Muscle of leg (tissue), 11 donors: Measurements from ENCODE around the gene CHM. TPM values are rescaled to one million over a fixed set of nuclear protein-coding genes. Genes with fewer than 3 reads are reported as not detected.

Source experiments
- DNase-seq: peaks from one replicate; pipeline ENCODE4 v3.0.0; 2013
- H3K27ac ChIP-seq: one replicate; pipeline ENCODE4 v1.5.1; 2013; ENCODE audit warnings: mild to moderate bottlenecking, low read length, control low read depth
- H3K27me3 ChIP-seq: one replicate; pipeline ENCODE4 v1.6.1; 2013; ENCODE audit warnings: low read length; ENCODE audit not compliant: control insufficient read depth, insufficient read depth
- H3K36me3 ChIP-seq: one replicate; pipeline ENCODE4 v1.6.1; 2013; ENCODE audit warnings: low read length; ENCODE audit not compliant: control insufficient read depth, insufficient read depth
- H3K4me1 ChIP-seq: one replicate; pipeline ENCODE4 v1.6.1; 2013; ENCODE audit warnings: low read length; ENCODE audit not compliant: control insufficient read depth, insufficient read depth
- H3K4me3 ChIP-seq: one replicate; pipeline ENCODE4 v1.5.1; 2013; ENCODE audit warnings: low read length, control low read depth
- H3K9me3 ChIP-seq: replicated peaks from 2 replicates; pipeline ENCODE4 v1.6.1; 2013; ENCODE audit warnings: low read depth, low read length; ENCODE audit not compliant: control insufficient read depth
- WGBS: methylation state at CpG from one replicate; pipeline ENCODE4 v1.1.5; 2013; ENCODE audit warnings: missing lambda C conversion rate; ENCODE audit not compliant: insufficient coverage; 5-methylcytosine and 5-hydroxymethylcytosine counted together
- polyA plus RNA-seq, 8 donors: library from polyadenylated mRNA; unstranded; fragments of 120-200 nt; gene quantifications; one replicate each; pipeline versions ENCODE4 v1.2.1 to v1.2.3, GENCODE V29; 2013; ENCODE audit warnings: inconsistent platforms in 1 of 8, low replicate concordance in 1 of 8; ENCODE audit not compliant: insufficient read length in 8 of 8, insufficient read depth in 1 of 8
- total RNA-seq: library from RNA; stranded (reverse); fragments of 120-200 nt; gene quantifications from one replicate; pipeline ENCODE4 v1.2.4, GENCODE V29; 2013

CHM gene
- total and polyA plus RNA-seq, 9 donors = 11.2 to 15.7 (median 13.1) TPM

- no peaks in the 10 kb centered on the region for H3K4me1 ChIP-seq
- WGBS = 95% methylated on average over 4 of the region's 12 CpGs
Observed at GRCh38 chrX:86002076-86002896, 45.1 kb downstream of the CHM start.

GRCh38 chrX:85998954-85999353 lies 48.4 kb downstream of the CHM start:
- no peak for DNase-seq
- Histone ChIP-seq H3K4me3 (no peak overlapping the region), H3K9me3 (no peaks in the 10 kb centered on the region), H3K27ac (no peak overlapping the region), H3K27me3 (no peaks in the 10 kb centered on the region), H3K4me1 (no peaks in the 10 kb centered on the region), H3K36me3 (no peaks in the 10 kb centered on the region)

More at GRCh38 chrX:86002076-86002896, 45.1 kb downstream of the CHM start:
- H3K36me3 ChIP-seq = no peaks in the 10 kb centered on the region
- DNase-seq = no peak
- H3K9me3 ChIP-seq = no peaks in the 10 kb centered on the region
- H3K27ac ChIP-seq = no peak overlapping the region
- H3K27me3 ChIP-seq = no peaks in the 10 kb centered on the region
- H3K4me3 ChIP-seq = no peak overlapping the region

- Histone ChIP-seq H3K4me1 (no peaks in the 10 kb centered on the region), H3K4me3 (no peak overlapping the region), H3K27ac (no peak overlapping the region), H3K36me3 (no peaks in the 10 kb centered on the region), H3K27me3 (no peaks in the 10 kb centered on the region), H3K9me3 (no peaks in the 10 kb centered on the region)
- DNase-seq = no peak
Observed at GRCh38 chrX:85996555-85996954, 50.8 kb downstream of the CHM start.

- no peak for DNase-seq
- WGBS = no CpG with 5 or more reads among the region's 1 CpG
- Histone ChIP-seq H3K27me3 (no peaks in the 10 kb centered on the region), H3K36me3 (no peaks in the 10 kb centered on the region), H3K27ac (no peak overlapping the region), H3K4me1 (no peaks in the 10 kb centered on the region), H3K4me3 (no peak overlapping the region), H3K9me3 (no peaks in the 10 kb centered on the region)
Observed at GRCh38 chrX:85995641-85996040, 51.7 kb downstream of the CHM start.

- Histone ChIP-seq H3K36me3 (no peaks in the 10 kb centered on the region), H3K4me1 (no peaks in the 10 kb centered on the region), H3K9me3 (no peaks in the 10 kb centered on the region), H3K27me3 (no peaks in the 10 kb centered on the region), H3K4me3 (no peak overlapping the region), H3K27ac (no peak overlapping the region)
- WGBS = no CpG with 5 or more reads among the region's 1 CpG
- DNase-seq = no peak
Observed at GRCh38 chrX:85994797-85995196, 52.6 kb downstream of the CHM start.

GRCh38 chrX:85994228-85994627 lies 53.1 kb downstream of the CHM start:
- no peaks in the 10 kb centered on the region for H3K36me3 ChIP-seq
- H3K4me1 ChIP-seq = no peaks in the 10 kb centered on the region
- WGBS = 60% methylated on average over 1 of the region's 2 CpGs
- H3K27ac ChIP-seq = no peak overlapping the region
- DNase-seq = no peak
- no peaks in the 10 kb centered on the region for H3K27me3 ChIP-seq
- H3K9me3 ChIP-seq = no peaks in the 10 kb centered on the region
- no peak overlapping the region for H3K4me3 ChIP-seq

- H3K27ac ChIP-seq = no peak overlapping the region
- 67% methylated on average over 1 of the region's 2 CpGs for WGBS
- H3K4me1 ChIP-seq = no peaks in the 10 kb centered on the region
- no peak overlapping the region for H3K4me3 ChIP-seq
- H3K27me3 ChIP-seq = no peaks in the 10 kb centered on the region
- no peaks in the 10 kb centered on the region for H3K9me3 ChIP-seq
- no peaks in the 10 kb centered on the region for H3K36me3 ChIP-seq
- no peak for DNase-seq
Observed at GRCh38 chrX:85993539-85994197, 53.7 kb downstream of the CHM start.

- no peak for DNase-seq
- Histone ChIP-seq H3K4me1 (no peaks in the 10 kb centered on the region), H3K27ac (no peak overlapping the region), H3K36me3 (no peaks in the 10 kb centered on the region), H3K9me3 (no peaks in the 10 kb centered on the region), H3K27me3 (no peaks in the 10 kb centered on the region), H3K4me3 (no peak overlapping the region)
- WGBS = no CpG with 5 or more reads among the region's 3 CpGs
Observed at GRCh38 chrX:85992811-85993229, 54.5 kb downstream of the CHM start.

- 70% methylated on average over 2 of the region's 3 CpGs for WGBS
- H3K27me3 ChIP-seq = peaks cover 4% of the 10 kb centered on the region
- no peak overlapping the region for H3K4me3 ChIP-seq
- H3K9me3 ChIP-seq = no peaks in the 10 kb centered on the region
- no peak for DNase-seq
- no peaks in the 10 kb centered on the region for H3K36me3 ChIP-seq
- no peaks in the 10 kb centered on the region for H3K4me1 ChIP-seq
- no peak overlapping the region for H3K27ac ChIP-seq
Observed at GRCh38 chrX:85988353-85988752, 59.0 kb downstream of the CHM start.

GRCh38 chrX:85980286-85980685 lies 67.1 kb downstream of the CHM start:
- no peak overlapping the region for H3K4me3 ChIP-seq
- H3K27ac ChIP-seq = no peak overlapping the region
- no peaks in the 10 kb centered on the region for H3K9me3 ChIP-seq
- WGBS = no CpG with 5 or more reads among the region's 1 CpG
- no peaks in the 10 kb centered on the region for H3K4me1 ChIP-seq
- DNase-seq = no peak
- H3K27me3 ChIP-seq = no peaks in the 10 kb centered on the region
- no peaks in the 10 kb centered on the region for H3K36me3 ChIP-seq
